ENCODE data around the gene TLN1.

Gene TLN1

DNA sequence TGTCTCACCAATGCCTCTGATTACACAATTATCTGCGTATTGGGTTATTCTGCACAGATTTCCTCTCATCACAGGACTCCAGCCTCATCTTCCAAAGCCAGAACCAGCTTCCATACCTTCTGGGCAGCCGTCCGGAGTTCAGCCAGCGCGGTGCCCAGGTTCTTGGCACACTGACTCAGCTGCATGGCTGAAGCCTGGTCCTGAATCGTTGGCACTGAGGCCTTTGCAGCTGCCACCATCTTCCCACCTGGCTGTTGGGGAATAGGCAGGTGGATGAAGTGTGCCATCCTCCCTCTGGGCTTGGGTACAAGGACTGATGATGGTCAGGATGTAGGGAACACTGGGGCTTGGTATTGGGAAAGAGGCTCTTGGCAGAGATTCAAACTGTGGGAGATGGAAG lies 17.9 kb downstream of the TLN1 start:
- Mint-ChIP-seq H3K27me3 (no peaks in the 10 kb centered on the region), H3K9me3 (no peaks in the 10 kb centered on the region), H3K4me3 (no peak overlapping the region), H3K36me3 (ENCODE audit: low read depth) (peaks cover 90% of the 10 kb centered on the region), H3K4me1 (ENCODE audit: low read depth) (peaks cover 7% of the 10 kb centered on the region), H3K27ac (peak overlapping the region; percentile 44)
- DNase-seq: no peak

DNA sequence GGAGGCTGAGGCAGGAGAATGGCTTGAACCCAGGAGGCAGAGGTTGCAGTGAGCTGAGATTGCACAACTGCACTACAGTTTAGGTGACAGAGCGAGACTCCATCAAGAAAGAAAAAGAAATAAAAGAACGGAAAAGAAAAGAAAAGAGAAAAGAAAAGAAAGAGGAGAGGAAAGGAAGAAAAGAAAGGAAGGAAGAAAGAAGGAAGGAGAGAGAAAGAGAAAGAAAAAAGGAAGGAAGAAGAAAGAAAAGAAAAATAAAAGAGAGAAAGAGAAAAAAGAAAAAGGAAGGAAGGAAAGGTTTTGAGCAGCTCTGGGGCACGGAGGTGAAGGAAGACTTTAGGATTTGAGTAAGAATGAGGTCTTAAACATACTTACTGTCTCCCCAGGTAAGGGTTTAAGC lies 18.4 kb downstream of the TLN1 start:
- Mint-ChIP-seq H3K27me3 (no peaks in the 10 kb centered on the region), H3K9me3 (no peaks in the 10 kb centered on the region), H3K36me3 (ENCODE audit: low read depth) (peaks cover 85% of the 10 kb centered on the region), H3K4me3 (no peak overlapping the region), H3K4me1 (ENCODE audit: low read depth) (peaks cover 7% of the 10 kb centered on the region), H3K27ac (peak overlapping the region; percentile 44)
- no peak for DNase-seq

DNA sequence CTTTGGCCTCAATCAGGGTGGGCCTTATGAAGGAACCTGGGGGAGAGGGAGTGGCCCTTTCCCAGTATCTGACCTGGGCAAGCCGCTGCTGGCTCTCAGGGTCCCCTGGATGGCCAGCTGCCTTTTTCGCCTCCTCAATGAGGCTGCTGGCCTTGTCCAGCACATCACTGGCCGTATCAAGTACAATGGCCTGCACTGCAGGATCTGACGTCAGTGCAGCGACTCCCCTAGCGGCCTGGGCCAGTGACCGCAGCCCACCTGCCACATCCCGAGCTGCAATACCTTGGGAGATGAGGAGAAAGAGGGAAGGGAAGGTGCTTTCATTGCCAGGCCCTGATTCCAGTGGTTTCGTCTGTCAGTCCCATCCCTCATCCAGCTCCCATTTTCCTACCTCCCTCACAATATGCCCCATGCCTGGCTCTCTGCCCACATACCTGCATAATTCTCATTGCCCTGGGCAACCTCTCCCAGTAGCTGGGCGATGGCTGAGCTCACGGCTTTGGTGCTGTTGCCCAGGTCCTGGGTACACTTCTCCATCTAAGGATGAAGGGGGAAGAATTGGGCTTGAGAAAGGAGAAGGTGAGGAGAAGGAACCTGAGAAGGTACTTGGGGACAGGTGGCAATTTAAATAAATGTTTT lies 19.1 kb downstream of the TLN1 start:
- Mint-ChIP-seq H3K4me3 (no peak overlapping the region), H3K27me3 (no peaks in the 10 kb centered on the region), H3K4me1 (ENCODE audit: low read depth) (peaks cover 7% of the 10 kb centered on the region), H3K27ac (peak overlapping the region; percentile 47), H3K36me3 (ENCODE audit: low read depth) (peaks cover 78% of the 10 kb centered on the region), H3K9me3 (no peaks in the 10 kb centered on the region)
- peak; percentile 22 for DNase-seq

DNA sequence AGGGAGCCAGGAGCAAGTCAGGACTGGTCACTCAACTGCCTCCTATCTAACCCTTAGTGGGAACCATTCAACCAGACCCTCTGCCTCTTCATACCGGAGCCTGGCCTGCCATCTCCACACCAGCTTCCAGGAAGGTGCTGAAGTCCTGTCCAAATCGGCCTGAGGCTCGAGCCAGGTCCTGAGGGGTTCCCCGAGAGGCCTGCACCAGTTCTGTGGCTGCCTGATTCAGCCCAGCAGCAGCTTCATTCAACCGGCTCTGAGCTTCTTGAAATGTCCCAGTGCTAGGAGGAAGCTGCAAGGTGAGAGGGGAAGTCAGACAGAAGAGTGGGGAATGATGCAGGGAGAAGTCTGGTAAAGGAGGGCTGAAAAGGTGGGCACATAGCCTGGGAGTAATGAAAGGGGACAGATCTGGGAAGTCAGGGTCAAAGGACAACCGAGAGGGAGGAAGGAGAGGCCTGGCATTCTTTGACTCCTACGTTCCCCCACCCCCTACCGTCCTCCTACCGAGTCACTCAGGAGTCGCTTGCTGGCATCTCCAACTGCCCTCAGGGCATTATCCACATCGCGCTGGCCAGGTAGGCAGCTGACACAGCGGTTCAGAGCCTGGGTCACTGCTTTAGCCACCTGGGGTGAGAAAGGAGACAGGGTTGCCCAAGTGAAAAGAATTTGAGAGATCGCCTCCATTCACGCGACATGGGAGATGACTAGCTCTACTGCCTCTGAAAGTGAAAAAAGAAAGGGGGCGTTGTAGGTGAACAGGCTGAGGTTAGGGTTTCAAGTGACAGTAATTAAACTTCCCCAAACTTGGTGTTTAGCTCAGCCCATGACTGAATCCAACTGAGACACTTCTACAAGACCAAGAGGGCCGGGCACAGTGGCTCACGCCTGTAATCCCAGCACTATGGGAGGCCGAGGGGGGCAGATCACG lies 20.2 kb downstream of the TLN1 start:
- no peaks in the 10 kb centered on the region for H3K9me3 Mint-ChIP-seq
- H3K36me3 Mint-ChIP-seq (ENCODE audit: low read depth): peaks cover 67% of the 10 kb centered on the region
- no peak overlapping the region for H3K4me3 Mint-ChIP-seq
- H3K27ac Mint-ChIP-seq: peak overlapping the region; percentile 50
- no peaks in the 10 kb centered on the region for H3K27me3 Mint-ChIP-seq
- peak; percentile 29 for DNase-seq
- peaks cover 7% of the 10 kb centered on the region for H3K4me1 Mint-ChIP-seq (ENCODE audit: low read depth)

DNA sequence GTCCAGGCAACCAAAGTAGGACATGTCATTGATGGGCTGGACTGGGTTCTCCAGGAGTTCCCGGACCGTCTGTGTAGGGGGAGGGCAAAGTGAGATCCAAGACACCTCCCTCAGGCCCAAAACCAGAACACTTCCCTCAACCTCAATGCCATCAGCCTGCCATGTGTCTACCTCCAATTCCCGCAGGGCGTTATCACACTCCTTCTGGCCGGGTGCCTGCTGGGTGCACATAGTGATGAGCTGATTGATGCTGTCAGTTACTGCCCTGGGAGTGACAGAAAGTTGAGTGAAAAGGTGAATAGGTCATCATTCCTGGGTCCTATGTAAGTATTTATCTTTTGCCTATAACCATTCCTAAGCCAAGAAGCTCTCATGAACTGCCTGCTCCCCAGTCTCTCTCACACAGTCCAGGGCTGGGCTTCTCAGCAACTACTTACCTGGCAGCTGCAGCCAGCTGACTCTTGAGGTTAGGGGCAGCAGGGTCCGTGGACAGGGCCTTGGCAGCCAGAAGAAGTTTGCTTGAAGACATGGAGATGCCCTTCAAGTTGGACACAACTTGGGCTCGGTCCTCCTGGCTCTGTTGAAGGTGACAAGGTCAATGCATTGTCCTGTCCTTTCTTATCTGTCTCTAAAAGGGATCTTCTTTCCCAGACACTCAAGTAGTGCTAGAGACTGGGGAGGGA lies 21.0 kb downstream of the TLN1 start:
- Mint-ChIP-seq H3K27ac (peak overlapping the region; percentile 68), H3K4me1 (ENCODE audit: low read depth) (peaks cover 7% of the 10 kb centered on the region), H3K9me3 (no peaks in the 10 kb centered on the region), H3K4me3 (no peak overlapping the region), H3K27me3 (no peaks in the 10 kb centered on the region), H3K36me3 (ENCODE audit: low read depth) (peaks cover 59% of the 10 kb centered on the region)
- DNase-seq: peak; percentile 13

DNA sequence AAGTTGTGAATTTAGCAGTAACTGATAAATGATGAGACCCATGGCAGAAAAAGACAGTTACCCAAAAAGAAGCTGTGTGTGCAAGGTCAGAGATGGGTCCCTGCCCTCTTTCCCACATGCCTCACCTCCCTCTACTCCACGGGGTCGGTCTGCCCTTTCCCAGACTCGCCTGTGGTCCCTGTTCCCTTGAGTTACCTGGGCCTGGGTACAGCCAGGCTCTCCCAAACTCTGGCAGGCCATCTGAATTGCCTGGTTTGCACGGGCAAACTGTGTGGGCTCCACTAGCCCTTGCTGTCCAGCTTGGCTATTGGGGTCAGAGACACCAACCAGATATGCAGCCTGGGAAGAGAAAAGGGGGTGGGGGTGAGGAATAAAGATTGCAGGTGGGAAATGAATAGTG lies 23.8 kb downstream of the TLN1 start:
- H3K36me3 Mint-ChIP-seq (ENCODE audit: low read depth): peaks cover 30% of the 10 kb centered on the region
- no peaks in the 10 kb centered on the region for H3K9me3 Mint-ChIP-seq
- H3K4me1 Mint-ChIP-seq (ENCODE audit: low read depth): peaks cover 7% of the 10 kb centered on the region
- DNase-seq: no peak
- H3K27ac Mint-ChIP-seq: peak overlapping the region; percentile 24
- no peak overlapping the region for H3K4me3 Mint-ChIP-seq
- no peaks in the 10 kb centered on the region for H3K27me3 Mint-ChIP-seq

DNA sequence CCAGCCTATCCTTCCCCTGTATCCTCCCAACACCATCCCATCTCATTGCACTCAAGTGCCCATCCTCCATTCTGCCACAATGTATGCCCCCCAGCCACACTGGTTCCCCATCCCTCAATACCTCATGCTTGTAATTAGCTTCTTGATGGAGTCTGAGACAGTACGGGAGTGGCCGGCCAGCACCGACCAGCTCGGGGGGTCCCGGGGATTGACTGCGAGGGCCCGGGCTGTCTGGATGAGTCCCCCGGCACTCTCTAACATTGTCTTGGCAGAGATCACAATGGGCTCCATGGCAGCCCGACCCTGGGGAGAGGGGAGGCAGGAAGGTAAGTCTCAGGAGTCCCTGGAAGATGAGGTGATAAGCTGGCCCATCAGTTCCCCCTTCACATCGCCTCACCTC lies 25.0 kb downstream of the TLN1 start:
- DNase-seq: no peak

DNA sequence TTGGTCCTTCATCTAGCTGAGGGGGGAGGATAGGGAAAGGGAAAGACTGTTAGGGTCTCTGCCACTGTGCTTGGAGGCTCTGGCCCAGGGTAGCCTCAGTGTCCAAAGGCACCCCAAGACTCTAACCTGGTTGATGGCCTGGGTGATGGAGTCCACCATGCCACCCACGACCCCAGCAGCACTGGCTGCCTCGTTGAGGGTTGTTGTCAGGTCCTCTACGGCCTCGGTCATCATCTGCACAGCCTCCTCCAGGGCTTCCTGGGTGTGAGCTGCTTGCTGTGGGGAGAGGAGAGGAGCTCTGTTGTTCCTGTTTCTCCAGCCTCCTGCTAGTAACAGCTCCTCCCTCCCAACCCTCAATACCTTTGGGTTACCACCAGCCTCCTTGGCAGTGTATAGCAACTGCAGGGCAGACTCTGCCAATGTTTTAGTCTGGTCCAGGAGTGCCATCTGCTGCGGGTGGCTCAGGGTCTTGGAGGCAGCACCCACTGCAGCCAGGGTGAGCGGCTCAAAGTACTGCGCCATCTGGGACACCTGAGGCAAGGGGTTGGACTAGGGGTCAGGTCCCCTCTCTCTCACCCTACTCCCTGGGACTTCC lies 26.1 kb downstream of the TLN1 start:
- Mint-ChIP-seq H3K27ac (no peak overlapping the region), H3K36me3 (ENCODE audit: low read depth) (peaks cover 8% of the 10 kb centered on the region), H3K4me1 (ENCODE audit: low read depth) (no peaks in the 10 kb centered on the region), H3K27me3 (no peaks in the 10 kb centered on the region), H3K4me3 (no peak overlapping the region), H3K9me3 (no peaks in the 10 kb centered on the region)
- no peak for DNase-seq

More for the DNA sequence above, 25.0 kb downstream of the TLN1 start:
- no peaks in the 10 kb centered on the region for H3K9me3 Mint-ChIP-seq
- peak overlapping the region; percentile 58 for H3K27ac Mint-ChIP-seq
- H3K27me3 Mint-ChIP-seq: no peaks in the 10 kb centered on the region
- no peak overlapping the region for H3K4me3 Mint-ChIP-seq
- H3K36me3 Mint-ChIP-seq (ENCODE audit: low read depth): peaks cover 19% of the 10 kb centered on the region
- peaks cover 3% of the 10 kb centered on the region for H3K4me1 Mint-ChIP-seq (ENCODE audit: low read depth)

DNA sequence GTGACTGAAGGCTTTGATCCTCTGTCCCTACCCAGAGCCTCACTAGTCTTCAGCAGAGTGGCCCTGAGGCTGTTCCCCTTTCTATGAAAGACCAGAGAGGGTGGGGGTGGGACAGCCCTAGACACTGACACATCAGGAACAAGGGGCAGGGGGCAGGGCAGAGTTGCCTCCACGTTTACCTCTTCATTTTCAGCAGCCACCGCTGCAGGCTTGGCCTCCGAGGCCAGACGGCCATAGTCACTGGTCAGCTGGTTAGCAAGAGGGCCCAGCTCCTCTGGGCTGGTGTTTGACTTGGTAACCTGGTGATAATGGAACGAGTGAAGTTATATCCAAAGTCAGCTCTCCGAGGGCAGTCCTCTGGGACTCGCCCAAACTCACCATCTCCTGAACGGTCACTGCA lies 26.6 kb downstream of the TLN1 start:
- no peaks in the 10 kb centered on the region for H3K27me3 Mint-ChIP-seq
- H3K36me3 Mint-ChIP-seq (ENCODE audit: low read depth): peaks cover 3% of the 10 kb centered on the region
- no peak overlapping the region for H3K27ac Mint-ChIP-seq
- no peak for DNase-seq
- no peaks in the 10 kb centered on the region for H3K4me1 Mint-ChIP-seq (ENCODE audit: low read depth)
- no peak overlapping the region for H3K4me3 Mint-ChIP-seq
- no peaks in the 10 kb centered on the region for H3K9me3 Mint-ChIP-seq

DNA sequence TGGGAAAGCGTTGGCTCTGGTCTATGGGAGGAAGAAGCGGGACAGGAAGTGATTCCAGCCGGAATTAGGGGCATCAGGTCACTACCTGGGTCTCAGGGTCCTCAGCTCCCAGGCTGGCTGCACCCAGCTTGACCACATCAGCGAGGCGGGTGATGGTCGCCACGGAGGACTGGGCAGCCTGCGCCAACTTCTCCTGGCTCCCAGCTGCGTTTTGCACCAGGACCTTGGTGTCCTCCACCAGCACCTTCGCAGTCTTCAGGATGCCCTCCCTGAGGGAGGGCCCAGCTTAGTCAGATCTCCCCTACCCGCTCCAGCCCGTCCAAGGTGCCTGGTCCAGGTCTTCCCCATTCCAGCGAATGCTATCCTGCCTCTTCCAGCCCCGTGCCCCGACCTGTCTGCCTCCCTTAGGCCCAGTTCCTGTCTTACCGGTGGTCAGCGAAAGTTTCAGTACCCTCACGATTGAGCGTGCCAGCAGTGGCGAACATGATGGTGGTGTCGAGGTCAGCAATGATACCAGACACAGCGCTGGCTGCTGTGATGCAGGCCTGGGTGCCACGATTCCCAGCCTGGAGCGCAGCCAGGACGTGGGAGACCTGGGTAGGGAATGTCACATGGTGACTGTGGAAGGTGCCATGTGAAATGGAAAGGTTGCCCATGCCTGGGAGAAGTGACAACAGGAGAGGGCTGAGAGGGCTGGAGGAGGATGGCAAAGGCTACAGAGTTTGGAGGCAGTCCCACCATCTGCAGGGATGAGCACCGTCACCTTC lies 27.9 kb downstream of the TLN1 start:
- peak overlapping the region; percentile 18 for H3K27ac Mint-ChIP-seq
- no peaks in the 10 kb centered on the region for H3K27me3 Mint-ChIP-seq
- H3K36me3 Mint-ChIP-seq (ENCODE audit: low read depth): no peaks in the 10 kb centered on the region
- no peaks in the 10 kb centered on the region for H3K9me3 Mint-ChIP-seq
- DNase-seq: no peak
- no peaks in the 10 kb centered on the region for H3K4me1 Mint-ChIP-seq (ENCODE audit: low read depth)
- no peak overlapping the region for H3K4me3 Mint-ChIP-seq

DNA sequence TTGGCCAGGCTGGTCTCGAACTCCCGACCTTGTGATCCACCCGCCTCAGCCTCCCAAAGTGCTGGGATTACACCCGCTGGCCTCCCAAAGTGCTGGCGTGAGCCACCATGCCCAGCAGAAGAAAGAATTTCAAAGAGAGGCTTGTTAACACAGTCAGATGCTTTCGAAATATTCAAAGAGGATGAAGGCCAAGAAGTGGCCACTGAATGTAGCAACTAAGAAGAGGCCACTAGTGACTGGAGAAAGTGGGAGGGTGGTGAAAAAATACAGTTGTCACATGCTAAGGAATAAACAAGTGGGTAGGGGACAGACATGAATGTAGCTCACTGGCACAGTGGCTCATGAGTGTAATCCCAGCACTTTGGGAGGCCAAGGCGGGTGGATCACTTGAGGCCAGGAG lies 29.3 kb downstream of the TLN1 start:
- H3K27me3 Mint-ChIP-seq: no peaks in the 10 kb centered on the region
- H3K27ac Mint-ChIP-seq: no peak overlapping the region
- no peak for DNase-seq
- H3K36me3 Mint-ChIP-seq (ENCODE audit: low read depth): no peaks in the 10 kb centered on the region
- H3K9me3 Mint-ChIP-seq: no peaks in the 10 kb centered on the region
- no peak overlapping the region for H3K4me3 Mint-ChIP-seq
- no peaks in the 10 kb centered on the region for H3K4me1 Mint-ChIP-seq (ENCODE audit: low read depth)

DNA sequence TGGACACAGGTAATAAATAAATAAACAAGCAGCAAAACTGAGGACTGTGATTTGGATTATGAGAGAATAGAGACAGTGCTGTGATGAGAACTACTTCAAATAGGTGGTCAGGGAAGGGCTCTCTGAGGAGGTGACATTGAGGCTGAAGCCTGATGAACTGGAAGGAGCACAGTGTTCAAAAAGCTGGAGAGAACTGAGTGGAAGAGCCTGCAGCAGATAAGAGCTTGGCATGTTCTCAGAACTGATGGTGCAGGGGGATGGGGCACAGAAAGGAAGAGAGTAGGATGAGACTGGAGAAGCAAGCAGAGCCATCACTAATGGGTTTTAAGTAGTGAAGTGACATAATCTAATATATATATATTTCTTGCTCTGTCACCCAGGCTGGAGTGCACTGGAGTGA lies 31.1 kb downstream of the TLN1 start:
- Mint-ChIP-seq H3K9me3 (no peaks in the 10 kb centered on the region), H3K36me3 (ENCODE audit: low read depth) (no peaks in the 10 kb centered on the region), H3K4me3 (no peak overlapping the region), H3K27me3 (no peaks in the 10 kb centered on the region), H3K27ac (no peak overlapping the region), H3K4me1 (ENCODE audit: low read depth) (peaks cover 3% of the 10 kb centered on the region)
- no peak for DNase-seq

DNA sequence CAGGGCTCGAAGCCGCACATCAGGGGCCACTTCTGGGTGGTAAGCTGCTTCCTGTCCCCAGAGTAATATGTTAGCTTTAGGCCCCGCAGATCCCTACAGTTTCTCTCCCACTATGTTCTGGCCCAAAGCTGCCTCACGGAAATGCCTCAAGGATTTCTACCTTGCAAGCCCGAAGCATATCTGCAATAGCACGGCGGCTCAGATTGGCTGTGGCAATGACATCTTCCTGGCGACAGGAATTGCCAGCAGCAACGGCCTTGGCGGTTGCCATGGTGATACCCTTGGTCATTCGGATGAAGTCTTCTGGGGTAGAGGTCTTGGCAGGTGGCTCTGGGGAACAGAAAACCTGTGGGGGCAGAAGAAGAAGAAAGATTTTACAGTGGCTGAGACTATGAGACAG lies 32.0 kb downstream of the TLN1 start:
- peaks cover 1% of the 10 kb centered on the region for H3K36me3 Mint-ChIP-seq (ENCODE audit: low read depth)
- H3K27ac Mint-ChIP-seq: no peak overlapping the region
- H3K4me3 Mint-ChIP-seq: no peak overlapping the region
- no peaks in the 10 kb centered on the region for H3K27me3 Mint-ChIP-seq
- DNase-seq: no peak
- H3K9me3 Mint-ChIP-seq: no peaks in the 10 kb centered on the region
- H3K4me1 Mint-ChIP-seq (ENCODE audit: low read depth): peaks cover 3% of the 10 kb centered on the region

DNA sequence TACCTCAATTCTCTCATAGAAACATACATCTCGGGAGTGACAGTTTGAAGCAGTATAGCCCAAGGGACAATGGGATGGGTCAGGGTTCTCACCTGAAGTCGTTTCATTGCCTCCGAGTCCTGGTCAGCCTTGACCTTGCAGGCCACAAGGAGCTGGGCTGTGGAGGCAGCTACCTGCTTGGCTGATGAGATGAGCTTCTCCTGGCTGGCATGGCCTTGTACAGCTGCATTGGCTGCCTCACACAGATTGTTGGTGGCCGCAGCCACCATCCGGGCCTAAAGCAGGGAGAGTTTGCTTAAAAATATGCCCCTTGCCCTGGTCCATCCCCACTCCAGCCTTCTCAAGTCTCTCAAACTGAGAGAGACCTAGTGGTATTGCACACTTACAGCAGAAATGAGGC lies 33.8 kb downstream of the TLN1 start:
- Mint-ChIP-seq H3K36me3 (ENCODE audit: low read depth) (peaks cover 2% of the 10 kb centered on the region), H3K9me3 (no peaks in the 10 kb centered on the region), H3K4me1 (ENCODE audit: low read depth) (peaks cover 3% of the 10 kb centered on the region), H3K27ac (no peak overlapping the region), H3K4me3 (no peak overlapping the region), H3K27me3 (no peaks in the 10 kb centered on the region)
- DNase-seq: no peak

Data from activated T-cell treated with anti-CD3 and anti-CD28 coated beads, Interleukin-2, amount 50 U/mL, for 24 hours (primary cell).